Transverse colon (tissue), 4 donors: ENCODE data around the gene ATG7. TPM values are rescaled to one million over a fixed set of nuclear protein-coding genes. Genes with fewer than 3 reads are reported as not detected.

Experiments
- DNase-seq: peaks from one replicate; pipeline ENCODE4 v3.0.0-alpha.2; 2019
- H3K27ac ChIP-seq, 4 donors: fragments of 200-600 bp; sonication (generic); 2 replicates each; pipeline ENCODE4 v1.5.1; 2016 to 2018; ENCODE audit warnings: inconsistent platforms in 4 of 4
- H3K27me3 ChIP-seq: fragments of 200-600 bp; sonication (generic); 2 replicates; pipeline ENCODE4 v1.5.1; 2017; ENCODE audit warnings: inconsistent platforms
- H3K36me3 ChIP-seq, 4 donors: fragments of 200-600 bp; sonication (generic); 2 replicates each; pipeline ENCODE4 v1.5.1; 2017 to 2019; ENCODE audit warnings: inconsistent platforms in 4 of 4
- H3K4me1 ChIP-seq, 4 donors: fragments of 200-600 bp; sonication (generic); 2 replicates each; pipeline ENCODE4 v1.5.1; 2017 to 2020; ENCODE audit warnings: inconsistent platforms in 4 of 4
- H3K4me3 ChIP-seq, 4 donors: fragments of 200-600 bp; sonication (generic); 1 replicate in 1 of 4; 2 replicates in 3 of 4; pipeline versions ENCODE4 v1.5.1 to v1.6.1; 2017 to 2019; ENCODE audit warnings: inconsistent platforms in 4 of 4
- H3K9me3 ChIP-seq, 2 donors: fragments of 200-600 bp; sonication (generic); 2 replicates each; pipeline ENCODE4 v1.5.1; 2017 to 2019; ENCODE audit warnings: inconsistent platforms in 2 of 2
- EP300 ChIP-seq: sonication (generic); formaldehyde crosslinking; IDR thresholded peaks from one replicate; pipeline ENCODE4 v1.6.1; 2017; ENCODE audit warnings: antibody characterized with exemption, low read depth
- POLR2A ChIP-seq: fragments of 450-650 bp; IDR thresholded peaks from one replicate; pipeline ENCODE4 v1.6.1; 2016; ENCODE audit warnings: antibody characterized with exemption, mild to moderate bottlenecking, moderate library complexity
- POLR2AphosphoS5 ChIP-seq, 3 donors: sonication (generic); formaldehyde crosslinking; IDR thresholded peaks; one replicate each; pipeline ENCODE4 v1.6.1; 2016; ENCODE audit warnings: antibody characterized with exemption in 3 of 3
- WGBS, 2 donors: methylation state at CpG; one replicate each; pipeline ENCODE4 v1.1.5; 2018; ENCODE audit warnings: low coverage in 1 of 2; 5-methylcytosine and 5-hydroxymethylcytosine counted together
- in situ Hi-C, 4 donors: fragments of 200-750 bp; cut with MboI; loops; one replicate each; pipeline versions ENCODE4 v1.15.0 to v1.15.1; 2017; ENCODE audit warnings: low sequenced_read_pairs in 3 of 4, low pct_ligation_motif_present in 1 of 4, low pct_unique_long_range_greater_than_20kb in 1 of 4
- intact Hi-C: fragments of 100-400 bp; cut with DNase I; formaldehyde crosslinking; loops from one replicate; pipeline ENCODE4 v1.15.1; 2023; ENCODE audit warnings: low total_unique reads
- total RNA-seq, 4 donors: library from RNA; depleted of rRNA; stranded (reverse); fragments of >200 nt; gene quantifications; one replicate each; pipeline ENCODE4 v1.1.0, GENCODE V29; 2016
- TF ChIP-seq, protein P1 (sequence below), 5 experiments: fragments of 200-600 bp in 3 of 5; fragments of 450-650 bp in 2 of 5; sonication (generic) in 3 of 5; IDR thresholded peaks; 1 replicate in 2 of 5; 2 replicates in 3 of 5; pipeline ENCODE4 v1.5.1; 2016 to 2017; ENCODE audit warnings: antibody characterized with exemption in 5 of 5, inconsistent platforms in 3 of 5, mild to moderate bottlenecking in 2 of 5, moderate library complexity in 1 of 5

The ATG7 gene
- total RNA-seq, 4 donors from 2014 or later = 44.5 to 122 (median 75.0) TPM

DNA sequence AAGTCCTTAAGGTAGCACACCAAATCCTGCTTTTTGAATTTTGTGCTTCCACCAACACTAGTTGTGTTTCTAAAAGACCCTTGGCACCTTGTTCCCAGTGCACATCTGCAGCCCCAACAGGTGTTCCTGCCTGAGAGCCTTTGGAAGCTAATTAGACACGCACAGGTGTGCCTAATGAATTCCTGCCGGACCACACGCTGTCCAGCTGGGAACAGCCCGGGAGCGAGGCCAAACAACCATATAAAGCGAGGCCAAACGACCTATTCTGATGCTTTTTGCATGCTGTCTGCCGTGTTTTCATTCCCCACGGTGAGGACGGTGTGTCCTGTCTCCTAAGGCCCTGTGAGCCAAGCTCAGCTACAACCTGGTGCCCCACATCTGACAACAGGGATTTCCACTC, 99.5 kb downstream of the ATG7 start:
- Histone ChIP-seq H3K4me3 (no peak overlapping the region), H3K9me3 (no peaks in the 10 kb centered on the region), H3K27ac (no peak overlapping the region), H3K36me3 (peaks cover 0 to 7% (median 0%) of the 10 kb centered on the region in 4 donors), H3K4me1 (peaks cover 0 to 13% (median 0%) of the 10 kb centered on the region in 4 donors), H3K27me3 (no peaks in the 10 kb centered on the region)
- intact Hi-C loops = no loop called here
- WGBS, 2 donors = 82% methylated on average over 10 of the region's 10 CpGs; no CpG with 5 or more reads in 1 of the 2 donors
- no peak for DNase-seq
- TF ChIP-seq POLR2A (no peak), EP300 (no peak), POLR2AphosphoS5 (IDR thresholded peaks at IDR 0.05) (no peak)
- TF ChIP-seq, protein P1, sequence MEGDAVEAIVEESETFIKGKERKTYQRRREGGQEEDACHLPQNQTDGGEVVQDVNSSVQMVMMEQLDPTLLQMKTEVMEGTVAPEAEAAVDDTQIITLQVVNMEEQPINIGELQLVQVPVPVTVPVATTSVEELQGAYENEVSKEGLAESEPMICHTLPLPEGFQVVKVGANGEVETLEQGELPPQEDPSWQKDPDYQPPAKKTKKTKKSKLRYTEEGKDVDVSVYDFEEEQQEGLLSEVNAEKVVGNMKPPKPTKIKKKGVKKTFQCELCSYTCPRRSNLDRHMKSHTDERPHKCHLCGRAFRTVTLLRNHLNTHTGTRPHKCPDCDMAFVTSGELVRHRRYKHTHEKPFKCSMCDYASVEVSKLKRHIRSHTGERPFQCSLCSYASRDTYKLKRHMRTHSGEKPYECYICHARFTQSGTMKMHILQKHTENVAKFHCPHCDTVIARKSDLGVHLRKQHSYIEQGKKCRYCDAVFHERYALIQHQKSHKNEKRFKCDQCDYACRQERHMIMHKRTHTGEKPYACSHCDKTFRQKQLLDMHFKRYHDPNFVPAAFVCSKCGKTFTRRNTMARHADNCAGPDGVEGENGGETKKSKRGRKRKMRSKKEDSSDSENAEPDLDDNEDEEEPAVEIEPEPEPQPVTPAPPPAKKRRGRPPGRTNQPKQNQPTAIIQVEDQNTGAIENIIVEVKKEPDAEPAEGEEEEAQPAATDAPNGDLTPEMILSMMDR (IDR thresholded peaks at IDR 0.05) = no peak
- in situ Hi-C loops = no loop called here

DNA sequence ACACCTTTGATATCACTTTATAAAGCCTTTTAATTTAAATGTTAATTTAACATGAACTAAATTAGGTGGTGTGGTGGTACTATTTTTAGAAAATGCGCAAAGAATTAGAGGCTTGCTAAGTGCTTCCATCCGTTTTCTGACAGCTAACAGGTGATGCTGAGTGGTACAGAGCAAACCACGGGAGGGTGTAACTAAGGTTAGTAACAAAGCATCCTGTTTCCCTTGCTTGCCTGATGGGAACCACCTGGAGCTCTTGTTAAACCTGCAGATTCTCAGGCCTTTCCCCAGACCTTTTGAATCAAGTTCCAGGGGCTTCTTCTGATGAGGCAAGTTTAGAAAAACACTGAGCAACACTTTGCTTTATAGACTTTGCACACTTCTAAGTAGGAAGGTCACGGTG, 101.0 kb downstream of the ATG7 start:
- intact Hi-C loops (no loop called here), in situ Hi-C loops (no loop called here)
- peaks cover 0 to 7% (median 0%) of the 10 kb centered on the region in 4 donors for H3K36me3 ChIP-seq
- H3K4me3 ChIP-seq = no peak overlapping the region
- no peak overlapping the region for H3K27ac ChIP-seq
- no peak for TF ChIP-seq EP300
- no peak for TF ChIP-seq POLR2AphosphoS5 (IDR thresholded peaks at IDR 0.05)
- no peak for TF ChIP-seq POLR2A
- TF ChIP-seq, protein P1 (IDR thresholded peaks at IDR 0.05) = no peak
- DNase-seq = no peak
- H3K4me1 ChIP-seq = peaks cover 0 to 3% (median 0%) of the 10 kb centered on the region in 4 donors
- no peaks in the 10 kb centered on the region for H3K9me3 ChIP-seq
- WGBS, 2 donors = 76 to 83% methylated on average over 4 of the region's 4 CpGs
- no peaks in the 10 kb centered on the region for H3K27me3 ChIP-seq

DNA sequence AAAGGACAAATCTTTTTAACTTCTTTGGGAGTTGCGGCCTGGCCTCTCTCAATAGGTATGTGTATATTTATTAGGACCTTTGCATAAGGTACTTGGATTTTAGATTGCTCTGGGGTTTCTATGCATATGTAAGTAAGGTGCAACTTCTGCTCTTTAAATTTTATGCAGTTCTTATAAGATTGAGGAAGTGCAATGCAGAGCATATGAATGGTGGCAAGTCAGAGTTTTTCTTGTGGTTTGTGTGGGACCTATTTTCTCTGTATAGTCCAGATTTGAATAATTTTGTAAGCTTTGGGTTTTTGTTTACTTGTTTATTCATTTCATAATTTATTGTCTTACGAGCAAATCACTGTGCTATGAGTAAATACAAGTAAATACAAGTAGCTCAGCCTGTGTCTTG, 101.5 kb downstream of the ATG7 start:
- no peaks in the 10 kb centered on the region for H3K27me3 ChIP-seq
- WGBS, 2 donors = 63 to 90% methylated on average over 1 to 2 of the region's 2 CpGs
- H3K4me1 ChIP-seq = peaks cover 0 to 3% (median 0%) of the 10 kb centered on the region in 4 donors
- no peak for DNase-seq
- no peak overlapping the region for H3K27ac ChIP-seq
- H3K36me3 ChIP-seq = peaks cover 0 to 7% (median 0%) of the 10 kb centered on the region in 4 donors
- TF ChIP-seq EP300 (no peak), POLR2AphosphoS5 (IDR thresholded peaks at IDR 0.05) (no peak), POLR2A (no peak)
- TF ChIP-seq, protein P1 (IDR thresholded peaks at IDR 0.05) = no peak
- H3K9me3 ChIP-seq = no peaks in the 10 kb centered on the region
- no peak overlapping the region for H3K4me3 ChIP-seq
- intact Hi-C loops (no loop called here), in situ Hi-C loops (no loop called here)

DNA sequence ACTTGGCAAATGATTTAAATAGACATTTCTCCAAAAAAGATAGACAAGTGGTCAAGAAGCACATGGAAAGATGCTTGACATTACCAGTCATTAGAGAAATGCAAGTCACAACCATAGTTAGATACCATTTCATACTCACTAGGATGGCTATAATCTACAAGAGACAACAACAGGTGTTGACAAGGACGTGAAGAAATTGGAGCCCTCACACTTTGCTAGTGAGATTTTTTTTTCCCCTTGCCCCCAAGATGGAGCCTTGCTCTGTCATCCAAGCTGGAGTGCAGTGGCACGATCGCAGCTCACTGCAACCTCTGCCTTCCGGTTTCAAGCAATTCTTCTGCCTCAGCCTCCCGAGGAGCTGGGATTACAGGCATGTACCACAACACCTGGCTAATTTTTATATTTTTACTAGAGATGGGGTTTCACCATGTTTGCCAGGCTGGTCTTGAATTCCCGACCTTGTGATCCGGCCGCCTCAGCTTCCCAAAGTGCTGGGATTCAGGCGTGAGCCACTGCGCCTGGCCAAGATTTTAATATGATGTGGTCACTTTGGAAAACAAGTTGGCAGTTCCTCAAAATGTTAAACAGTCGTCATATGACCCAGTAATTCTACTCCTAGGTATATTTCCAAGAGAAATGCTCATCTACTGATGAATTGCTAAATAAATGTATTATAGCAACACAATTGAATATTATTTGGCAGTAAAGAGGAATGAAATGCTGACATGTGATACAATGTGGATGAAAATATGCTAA, 103.3 kb downstream of the ATG7 start:
- TF ChIP-seq POLR2A (no peak), POLR2AphosphoS5 (IDR thresholded peaks at IDR 0.05) (no peak), EP300 (no peak)
- TF ChIP-seq, protein P1 (IDR thresholded peaks at IDR 0.05) = no peak
- WGBS, 2 donors = 77 to 92% methylated on average over 5 to 11 of the region's 11 CpGs
- Histone ChIP-seq H3K27me3 (no peaks in the 10 kb centered on the region), H3K4me3 (no peak overlapping the region), H3K27ac (no peak overlapping the region), H3K4me1 (peaks cover 0 to 11% (median under 1%) of the 10 kb centered on the region in 4 donors), H3K9me3 (no peaks in the 10 kb centered on the region), H3K36me3 (peaks cover 0 to 7% (median 0%) of the 10 kb centered on the region in 4 donors)
- in situ Hi-C loops = loop anchor here in 2 of 4 donors (25.0 kb wide), 2 partner anchors 137 to 437 kb away; no protein-coding TSS in a partner anchor
- no peak for DNase-seq
- intact Hi-C loops = loop anchor here (5.0 kb wide), 1 partner anchor 427 kb away; no protein-coding TSS in a partner anchor
